CD4-positive, alpha-beta T cell treated with Interleukin-6 for 4 hours (primary cell): Measurements from ENCODE around the gene SHD.

Source experiments
- DNase-seq: peaks from one replicate; pipeline ENCODE4 v3.0.0-alpha.2; 2020; ENCODE audit warnings: mixed read lengths

Gene SHD

GRCh38 chr19:4298810-4299550, 19.9 kb downstream of the SHD start:
- no peak for DNase-seq

GRCh38 chr19:4300589-4300988, 21.5 kb downstream of the SHD start:
- DNase-seq: no peak

- DNase-seq: peak; percentile 25
Observed at GRCh38 chr19:4301590-4302242, 22.6 kb downstream of the SHD start.

- peak; percentile 72 for DNase-seq
Observed at GRCh38 chr19:4302243-4302640, 23.2 kb downstream of the SHD start, which contains the start of gene TMIGD2. TSS of gene TMIGD2 (minus strand) at chr19:4302389. CDS start at chr19:4302385, 4 bp downstream.

- peak; percentile 34 for DNase-seq
Observed at GRCh38 chr19:4303819-4304537, 24.9 kb downstream of the SHD start.

- peak; percentile 77 for DNase-seq
Observed at GRCh38 chr19:4304538-4305256, 25.6 kb downstream of the SHD start, which contains the start of gene FSD1. TSS of gene FSD1 (plus strand) at chr19:4304598. CDS start at chr19:4304747, 149 bp downstream.

GRCh38 chr19:4305257-4305612, 26.2 kb downstream of the SHD start:
- no peak for DNase-seq

- DNase-seq: no peak
Observed at GRCh38 chr19:4305659-4306058, 26.6 kb downstream of the SHD start.

- no peak for DNase-seq
Observed at GRCh38 chr19:4310247-4311121, 31.4 kb downstream of the SHD start.

- no peak for DNase-seq
Observed at GRCh38 chr19:4313847-4314490, 34.9 kb downstream of the SHD start.

- no peak for DNase-seq
Observed at GRCh38 chr19:4316956-4317355, 37.9 kb downstream of the SHD start.

GRCh38 chr19:4318460-4318859, 39.4 kb downstream of the SHD start:
- DNase-seq: no peak

- no peak for DNase-seq
Observed at GRCh38 chr19:4319067-4319718, 40.1 kb downstream of the SHD start.

- no peak for DNase-seq
Observed at GRCh38 chr19:4320419-4320818, 41.4 kb downstream of the SHD start.

GRCh38 chr19:4322942-4323665, 44.0 kb downstream of the SHD start:
- DNase-seq: no peak

- no peak for DNase-seq
Observed at GRCh38 chr19:4323692-4324091, 44.6 kb downstream of the SHD start.

- no peak for DNase-seq
Observed at GRCh38 chr19:4324228-4324627, 45.2 kb downstream of the SHD start.

GRCh38 chr19:4326215-4326836, 47.3 kb downstream of the SHD start:
- DNase-seq: no peak

GRCh38 chr19:4326837-4327251, 47.8 kb downstream of the SHD start:
- peak; percentile 53 for DNase-seq
